BLaER1 treated with 17β-estradiol and CSF1 and Interleukin-3, amounts not matched to agents 10 nM and 100 nM (cell line): ENCODE measurements around the gene TBC1D14.

Experiments used
- H3K27ac ChIP-seq, 11 experiments: shearing (Covaris generic); formaldehyde crosslinking; 2 replicates each; pipeline ENCODE4 v1.8.1; 2022
- H3K27me3 ChIP-seq, 11 experiments: shearing (Covaris generic); formaldehyde crosslinking; 2 replicates each; pipeline ENCODE4 v1.8.1; 2022
- H3K36me3 ChIP-seq, 11 experiments: shearing (Covaris generic); formaldehyde crosslinking; 2 replicates each; pipeline ENCODE4 v1.8.1; 2022
- H3K4me1 ChIP-seq, 10 experiments: shearing (Covaris generic); formaldehyde crosslinking; 2 replicates each; pipeline ENCODE4 v1.8.1; 2022
- H3K4me2 ChIP-seq, 11 experiments: shearing (Covaris generic); formaldehyde crosslinking; 2 replicates each; pipeline ENCODE4 v1.8.1; 2022
- H3K4me3 ChIP-seq, 10 experiments: shearing (Covaris generic); formaldehyde crosslinking; 2 replicates each; pipeline ENCODE4 v1.8.1; 2022
- H3K9ac ChIP-seq, 11 experiments: shearing (Covaris generic); formaldehyde crosslinking; 2 replicates each; pipeline ENCODE4 v1.8.1; 2022
- H3K9me3 ChIP-seq, 11 experiments: shearing (Covaris generic); formaldehyde crosslinking; replicated peaks in 1 of 11; 2 replicates each; pipeline ENCODE4 v1.8.1; 2022
- H4K20me1 ChIP-seq, 11 experiments: shearing (Covaris generic); formaldehyde crosslinking; 2 replicates each; pipeline ENCODE4 v1.8.1; 2022
- Cebpa-rat ChIP-seq, 11 experiments: shearing (Covaris generic); IDR thresholded peaks; 2 replicates each; pipeline ENCODE4 v1.8.1; 2022

The TBC1D14 gene

GRCh38 chr4:7027913-7028312 is 118.3 kb downstream of the TBC1D14 start:
- Histone ChIP-seq H3K27me3 (no peaks in the 10 kb centered on the region), H3K4me2 (peak overlapping the region in 10 of 11 experiments; percentile 6 to 73 (median 62); a peak in 14 of 22 replicates), H3K4me3 (no peak overlapping the region), H3K36me3 (peaks cover 93 to 100% (median 99%) of the 10 kb centered on the region in 11 experiments), H4K20me1 (peaks cover 76 to 100% (median 98%) of the 10 kb centered on the region in 11 experiments), H3K9ac (no peak overlapping the region), H3K4me1 (peaks cover 25 to 77% (median 56%) of the 10 kb centered on the region in 10 experiments), H3K27ac (no peak overlapping the region; a peak in 1 of 22 replicates), H3K9me3 (no peaks in the 10 kb centered on the region)
- no peak for TF ChIP-seq Cebpa-rat (IDR thresholded peaks at IDR 0.05)

DNA sequence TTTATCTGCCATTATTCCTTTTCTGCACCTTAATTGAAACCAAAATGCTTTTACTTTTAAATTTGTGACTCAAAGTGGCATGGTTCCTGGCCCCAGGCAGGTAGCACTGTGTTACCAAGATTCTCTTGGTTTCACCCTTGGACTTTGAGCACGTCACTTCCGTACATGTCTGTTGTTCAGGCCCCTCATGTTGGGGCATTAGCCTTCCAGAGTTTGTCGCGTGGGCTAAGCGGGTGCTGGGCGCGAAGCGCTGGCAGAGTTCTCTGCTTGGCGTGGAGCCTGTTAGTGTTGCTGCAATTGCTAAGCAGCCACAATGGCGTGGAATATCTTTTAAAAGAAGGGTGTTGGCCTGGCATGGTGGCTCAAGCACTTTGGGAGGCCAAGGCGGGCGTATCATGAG is 119.6 kb downstream of the TBC1D14 start:
- peak overlapping the region in 2 of 11 experiments; percentile 2 to 5; a peak in 2 of 22 replicates for H3K9ac ChIP-seq
- no peak overlapping the region for H3K4me3 ChIP-seq
- H3K4me2 ChIP-seq: peak overlapping the region in 9 of 11 experiments; percentile 6 to 73 (median 63); a peak in 14 of 22 replicates
- peaks cover 28 to 84% (median 65%) of the 10 kb centered on the region in 10 experiments for H3K4me1 ChIP-seq
- H4K20me1 ChIP-seq: peaks cover 74 to 100% (median 98%) of the 10 kb centered on the region in 11 experiments
- peaks cover 88 to 99% (median 95%) of the 10 kb centered on the region in 11 experiments for H3K36me3 ChIP-seq
- TF ChIP-seq Cebpa-rat (IDR thresholded peaks at IDR 0.05): no peak
- no peaks in the 10 kb centered on the region for H3K27me3 ChIP-seq
- H3K9me3 ChIP-seq: no peaks in the 10 kb centered on the region
- peak overlapping the region in 3 of 11 experiments; percentile 5 to 34 (median 33); a peak in 4 of 22 replicates for H3K27ac ChIP-seq

DNA sequence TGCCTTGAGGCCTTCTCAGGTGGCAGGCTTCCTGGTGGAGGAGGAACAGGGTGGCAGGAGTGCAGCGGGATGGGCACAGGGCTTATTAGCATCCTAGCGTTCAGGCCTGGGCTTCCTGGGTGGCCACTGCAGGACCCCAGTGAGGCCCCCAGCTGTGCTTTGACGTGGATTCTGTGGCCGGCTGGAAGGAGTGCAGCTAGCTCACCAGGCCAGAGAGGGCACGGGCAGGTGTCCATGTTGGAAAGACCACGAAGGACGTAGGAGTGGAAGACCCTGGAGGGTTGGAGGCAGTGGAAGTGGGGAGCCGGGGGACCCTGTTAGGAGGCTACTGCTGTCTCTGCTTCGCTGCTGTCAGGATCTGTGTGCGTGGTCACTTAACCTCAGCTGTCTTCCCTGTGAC is 120.3 kb downstream of the TBC1D14 start:
- Histone ChIP-seq H3K27ac (peak overlapping the region in 2 of 11 experiments; percentile 8 to 34; a peak in 2 of 22 replicates), H3K9ac (peak overlapping the region in 3 of 11 experiments; percentile 2 to 5 (median 3); a peak in 2 of 22 replicates), H3K27me3 (no peaks in the 10 kb centered on the region), H3K4me2 (peak overlapping the region in 8 of 11 experiments; percentile 52 to 73 (median 68); a peak in 14 of 22 replicates), H3K4me3 (no peak overlapping the region), H4K20me1 (peaks cover 73 to 100% (median 98%) of the 10 kb centered on the region in 11 experiments), H3K36me3 (peaks cover 81 to 98% (median 88%) of the 10 kb centered on the region in 11 experiments), H3K4me1 (peaks cover 28 to 79% (median 65%) of the 10 kb centered on the region in 10 experiments), H3K9me3 (no peaks in the 10 kb centered on the region)
- TF ChIP-seq Cebpa-rat (IDR thresholded peaks at IDR 0.05): no peak

DNA sequence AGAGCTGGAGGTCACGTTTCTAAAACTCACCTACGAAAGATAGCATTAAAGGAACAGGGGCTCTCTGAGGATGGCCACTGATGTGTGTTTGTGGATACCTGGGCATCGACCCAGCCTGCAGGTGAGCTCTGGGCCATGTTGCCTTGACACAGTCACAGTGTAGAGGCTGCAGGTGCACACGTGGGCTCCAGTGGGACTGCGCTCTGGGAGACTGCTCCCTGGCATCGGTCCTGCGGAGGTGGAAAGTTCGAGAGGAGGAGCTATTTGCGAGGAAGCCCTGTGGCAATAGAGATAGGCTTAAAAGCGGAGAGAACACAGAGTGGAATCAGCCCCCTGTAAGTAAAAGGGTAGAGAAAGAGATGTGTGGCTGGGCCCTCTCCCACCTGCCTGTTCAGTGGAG is 121.2 kb downstream of the TBC1D14 start:
- Histone ChIP-seq H3K36me3 (peaks cover 72 to 89% (median 79%) of the 10 kb centered on the region in 11 experiments), H4K20me1 (peaks cover 63 to 100% (median 91%) of the 10 kb centered on the region in 11 experiments)

DNA sequence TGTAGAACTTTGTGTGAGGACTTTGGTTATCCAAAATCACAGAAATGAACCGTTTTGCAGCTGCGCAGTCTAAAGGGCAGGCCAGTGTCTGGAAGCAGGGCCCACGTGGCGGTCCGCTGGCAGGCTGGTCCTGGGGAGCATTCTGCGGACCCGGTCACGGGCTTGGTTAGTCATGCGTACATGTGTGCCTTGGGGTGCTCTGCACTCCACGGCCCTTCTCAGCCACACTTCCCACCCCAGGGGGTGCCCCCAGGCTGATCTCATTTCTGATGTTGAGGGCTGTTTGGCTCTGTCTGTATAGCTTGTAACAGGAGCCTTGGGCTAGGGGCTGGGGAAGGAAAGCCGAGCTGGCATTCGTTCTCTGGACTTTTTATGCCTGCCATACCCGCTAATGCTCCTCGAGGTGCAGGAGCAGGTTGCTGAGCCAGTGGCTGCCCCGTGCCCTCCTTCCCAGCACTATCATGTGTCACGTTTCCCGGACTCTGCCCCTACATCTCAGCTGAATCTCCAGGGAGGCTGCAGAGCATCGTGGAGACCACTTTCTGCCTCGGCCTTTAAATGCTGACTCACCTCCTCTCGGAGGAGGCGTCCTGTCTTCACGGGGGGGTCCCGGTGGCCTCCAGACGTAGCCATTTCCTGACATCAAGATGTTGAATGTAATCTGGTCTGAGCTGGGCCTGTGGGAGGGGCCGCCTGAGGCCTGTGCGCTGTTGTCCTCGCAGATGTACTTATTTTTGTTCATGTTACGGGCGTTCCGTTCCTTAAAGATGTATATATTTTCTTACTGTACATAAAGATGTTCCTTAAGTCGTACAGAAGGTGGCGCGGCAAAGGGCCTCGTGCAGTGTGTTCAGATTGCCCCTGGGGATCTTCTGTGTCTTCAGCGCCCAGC is 122.2 kb downstream of the TBC1D14 start:
- H3K4me3 ChIP-seq: no peak overlapping the region
- H3K9me3 ChIP-seq: no peaks in the 10 kb centered on the region
- H3K27me3 ChIP-seq: no peaks in the 10 kb centered on the region
- TF ChIP-seq Cebpa-rat (IDR thresholded peaks at IDR 0.05): no peak
- peaks cover 28 to 70% (median 63%) of the 10 kb centered on the region in 10 experiments for H3K4me1 ChIP-seq
- H3K9ac ChIP-seq: peak overlapping the region in 9 of 11 experiments; percentile 6 to 57 (median 41); a peak in 14 of 22 replicates
- peaks cover 54 to 91% (median 82%) of the 10 kb centered on the region in 11 experiments for H4K20me1 ChIP-seq
- peak overlapping the region in 10 of 11 experiments; percentile 0 to 73 (median 60); a peak in 19 of 22 replicates for H3K4me2 ChIP-seq
- peak overlapping the region in 8 of 11 experiments; percentile 3 to 64 (median 48); a peak in 13 of 22 replicates for H3K27ac ChIP-seq
- peaks cover 63 to 79% (median 69%) of the 10 kb centered on the region in 11 experiments for H3K36me3 ChIP-seq

More for the DNA sequence above, 121.2 kb downstream of the TBC1D14 start:
- Histone ChIP-seq H3K27ac (peak overlapping the region in 3 of 11 experiments; percentile 48 to 64 (median 64); a peak in 5 of 22 replicates), H3K9ac (peak overlapping the region in 8 of 11 experiments; percentile 11 to 57 (median 34); a peak in 11 of 22 replicates), H3K4me3 (no peak overlapping the region), H3K4me2 (peak overlapping the region in 10 of 11 experiments; percentile 0 to 73 (median 60); a peak in 19 of 22 replicates), H3K4me1 (peaks cover 28 to 79% (median 64%) of the 10 kb centered on the region in 10 experiments), H3K9me3 (no peaks in the 10 kb centered on the region), H3K27me3 (no peaks in the 10 kb centered on the region)
- TF ChIP-seq Cebpa-rat (IDR thresholded peaks at IDR 0.05): no peak

- TF ChIP-seq Cebpa-rat (IDR thresholded peaks at IDR 0.05): no peak
- peak overlapping the region in 5 of 11 experiments; percentile 58 to 69 (median 59); a peak in 8 of 22 replicates for H3K4me2 ChIP-seq
- H3K4me3 ChIP-seq: no peak overlapping the region
- H3K27me3 ChIP-seq: no peaks in the 10 kb centered on the region
- peaks cover 54 to 90% (median 77%) of the 10 kb centered on the region in 11 experiments for H4K20me1 ChIP-seq
- no peaks in the 10 kb centered on the region for H3K9me3 ChIP-seq
- peak overlapping the region in 5 of 11 experiments; percentile 32 to 57 (median 46); a peak in 7 of 22 replicates for H3K9ac ChIP-seq
- peak overlapping the region in 6 of 11 experiments; percentile 4 to 64 (median 49); a peak in 8 of 22 replicates for H3K27ac ChIP-seq
- H3K4me1 ChIP-seq: peaks cover 28 to 62% (median 60%) of the 10 kb centered on the region in 10 experiments
- peaks cover 55 to 71% (median 61%) of the 10 kb centered on the region in 11 experiments for H3K36me3 ChIP-seq
Measured at GRCh38 chr4:7032596-7032995, 123.0 kb downstream of the TBC1D14 start.

- no peak overlapping the region for H3K4me2 ChIP-seq
- peaks cover 12 to 44% (median 41%) of the 10 kb centered on the region in 10 experiments; a peak in 19 of 20 replicates for H3K4me1 ChIP-seq
- no peak for TF ChIP-seq Cebpa-rat (IDR thresholded peaks at IDR 0.05)
- H3K9ac ChIP-seq: 0 out of 22 replicates have a peak overlapping the region, but pooled peaks of 1 of the 11 experiments have one; percentile 26
- H3K27me3 ChIP-seq: no peaks in the 10 kb centered on the region
- peaks cover 38 to 75% (median 58%) of the 10 kb centered on the region in 11 experiments for H4K20me1 ChIP-seq
- H3K27ac ChIP-seq: 0 out of 22 replicates have a peak overlapping the region, but pooled peaks of 1 of the 11 experiments have one; percentile 10
- peaks cover 41 to 52% (median 44%) of the 10 kb centered on the region in 11 experiments for H3K36me3 ChIP-seq
- no peak overlapping the region for H3K4me3 ChIP-seq
- no peaks in the 10 kb centered on the region for H3K9me3 ChIP-seq
Measured at GRCh38 chr4:7034262-7035081, 124.8 kb downstream of the TBC1D14 start.

GRCh38 chr4:7037425-7037824 is 127.8 kb downstream of the TBC1D14 start:
- peaks cover 0 to 14% (median 8%) of the 10 kb centered on the region in 11 experiments; a peak in 11 of 22 replicates for H3K27me3 ChIP-seq
- peaks cover 10 to 34% (median 22%) of the 10 kb centered on the region in 10 experiments for H3K4me1 ChIP-seq
- no peaks in the 10 kb centered on the region for H3K9me3 ChIP-seq
- no peak overlapping the region for H3K4me2 ChIP-seq
- no peak overlapping the region for H3K4me3 ChIP-seq
- no peak overlapping the region for H3K27ac ChIP-seq
- no peak for TF ChIP-seq Cebpa-rat (IDR thresholded peaks at IDR 0.05)
- no peak overlapping the region for H3K9ac ChIP-seq
- peaks cover 20 to 52% (median 33%) of the 10 kb centered on the region in 11 experiments for H4K20me1 ChIP-seq
- H3K36me3 ChIP-seq: peaks cover 13 to 23% (median 14%) of the 10 kb centered on the region in 11 experiments
